Dermis blood vessel endothelial cell (primary cell): Measurements from ENCODE around the gene NPHS1. TPM values are rescaled to one million over a fixed set of nuclear protein-coding genes. Genes with fewer than 3 reads are reported as not detected.

Experiments used
- DNase-seq: peaks from one replicate; pipeline ENCODE4 v3.0.0; 2010
- total RNA-seq: library from RNA; depleted of rRNA; stranded (reverse); fragments of >200 nt; gene quantifications from 2 replicates; pipeline ENCODE4 v1.2.3, GENCODE V29; 2014

Gene NPHS1
- total RNA-seq, 1 donor from 2014 or later, result not detected

- no peak for DNase-seq
Measured at GRCh38 chr19:35786299-35787160, 65.8 kb downstream of the NPHS1 start.

DNA sequence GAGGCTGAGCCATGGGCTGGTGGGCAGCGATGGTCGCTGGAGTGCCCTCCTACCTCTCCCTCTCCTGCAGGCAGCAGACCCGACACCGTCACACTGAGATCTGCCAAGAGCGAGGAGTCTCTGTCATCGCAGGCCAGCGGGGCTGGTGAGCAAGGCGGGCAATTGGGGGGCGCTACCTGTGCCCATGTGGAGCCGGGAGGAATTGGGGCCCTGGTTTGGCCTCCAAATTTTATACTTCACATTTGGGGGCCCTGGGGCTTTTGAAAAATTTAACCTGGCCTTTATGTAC, 67.0 kb downstream of the NPHS1 start:
- no peak for DNase-seq

DNA sequence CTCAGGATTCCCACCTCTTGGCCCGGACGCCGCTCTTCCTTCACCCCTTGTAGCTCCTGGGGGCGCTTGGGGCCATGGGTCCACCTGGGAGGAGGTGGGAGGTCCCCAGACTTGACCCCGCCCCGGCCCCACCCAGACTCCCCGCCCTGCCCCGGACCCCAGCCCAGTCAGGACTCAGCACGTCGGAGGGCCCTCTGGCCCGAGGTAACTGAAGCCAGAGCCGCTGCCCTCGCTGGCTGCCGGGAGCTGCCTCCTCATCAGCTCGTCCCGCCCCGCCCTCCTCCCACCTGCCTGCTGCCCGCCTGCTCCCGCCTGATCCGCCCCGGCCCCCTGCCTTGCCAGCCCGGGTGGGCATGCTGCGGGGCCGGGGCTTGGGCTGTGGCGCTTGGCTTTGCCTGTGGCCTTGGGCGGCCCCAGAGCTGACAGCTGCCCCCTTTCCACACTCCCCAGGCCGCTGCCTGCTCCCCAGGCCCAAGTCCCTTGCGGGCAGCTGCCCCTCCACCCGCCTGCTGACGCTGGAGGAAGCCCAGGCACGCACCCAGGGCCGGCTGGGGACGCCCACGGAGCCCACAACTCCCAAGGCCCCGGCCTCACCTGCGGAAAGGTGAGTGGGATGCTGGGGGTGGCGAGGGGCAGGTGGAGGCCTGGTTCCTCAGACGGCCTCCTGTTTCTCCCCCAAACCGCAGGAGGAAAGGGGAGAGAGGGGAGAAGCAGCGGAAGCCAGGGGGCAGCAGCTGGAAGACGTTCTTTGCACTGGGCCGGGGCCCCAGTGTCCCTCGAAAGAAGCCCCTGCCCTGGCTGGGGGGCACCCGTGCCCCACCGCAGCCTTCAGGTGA, 67.6 kb downstream of the NPHS1 start:
- DNase-seq, result no peak

- DNase-seq, result no peak
Measured at GRCh38 chr19:35783469-35784434, 68.6 kb downstream of the NPHS1 start.

- no peak for DNase-seq
Measured at GRCh38 chr19:35782589-35782988, 69.7 kb downstream of the NPHS1 start.

DNA sequence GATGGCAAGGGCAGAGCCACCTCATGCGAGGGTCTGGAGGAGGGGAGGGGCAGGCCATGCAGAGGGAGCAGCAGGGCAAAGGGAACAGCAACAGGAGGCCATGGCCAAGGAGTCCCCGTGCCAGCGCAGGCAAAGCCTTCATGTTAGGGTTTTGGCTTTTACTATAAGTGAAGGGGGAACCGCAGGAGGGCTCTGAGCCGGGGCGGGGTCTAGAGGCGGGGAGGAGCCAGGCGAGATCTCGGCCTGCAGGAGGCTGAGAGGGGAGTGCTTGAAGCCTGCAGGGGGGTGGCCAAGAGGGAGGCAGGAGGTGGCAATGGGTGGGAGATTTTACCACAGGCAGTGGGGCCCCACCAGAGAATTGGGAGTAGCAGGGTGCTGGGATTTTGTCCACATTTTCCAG, 70.7 kb downstream of the NPHS1 start:
- DNase-seq, result no peak

GRCh38 chr19:35780717-35781116, 71.6 kb downstream of the NPHS1 start:
- no peak for DNase-seq

DNA sequence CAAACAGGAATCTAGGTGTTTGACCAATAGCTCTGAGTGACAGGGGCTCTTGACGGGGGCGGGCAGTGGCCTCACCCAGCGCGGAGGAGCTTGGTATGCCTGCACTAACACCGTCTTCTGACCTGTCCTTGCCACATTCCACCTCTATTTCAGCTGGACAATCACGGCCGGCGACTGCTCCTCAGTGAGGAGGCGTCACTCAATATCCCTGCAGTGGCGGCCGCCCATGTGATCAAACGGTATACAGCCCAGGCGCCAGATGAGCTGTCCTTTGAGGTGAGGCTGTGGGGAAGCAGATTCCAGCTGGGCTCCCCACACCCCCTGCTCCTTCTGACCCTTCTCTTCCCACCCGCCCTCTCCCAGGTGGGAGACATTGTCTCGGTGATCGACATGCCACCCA, 72.2 kb downstream of the NPHS1 start:
- DNase-seq, result no peak

DNA sequence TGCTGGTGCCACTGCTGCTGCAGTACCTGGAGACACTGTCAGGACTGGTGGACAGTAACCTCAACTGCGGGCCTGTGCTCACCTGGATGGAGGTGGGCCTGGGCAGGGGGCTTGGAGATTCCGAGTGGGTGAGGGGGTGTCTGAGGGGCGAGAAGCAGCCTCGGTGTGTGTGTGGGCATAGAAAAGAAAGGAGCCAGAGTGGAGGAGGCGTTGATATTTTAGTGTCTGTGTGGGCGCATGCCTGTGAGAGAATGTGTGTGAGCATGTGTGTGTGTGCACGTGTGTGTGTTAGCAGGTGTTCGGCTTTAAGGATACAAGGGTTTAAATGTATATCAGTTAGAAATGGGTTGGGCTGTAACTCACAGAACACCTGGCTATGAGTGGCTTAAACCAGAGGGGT, 73.3 kb downstream of the NPHS1 start:
- DNase-seq, result no peak

DNA sequence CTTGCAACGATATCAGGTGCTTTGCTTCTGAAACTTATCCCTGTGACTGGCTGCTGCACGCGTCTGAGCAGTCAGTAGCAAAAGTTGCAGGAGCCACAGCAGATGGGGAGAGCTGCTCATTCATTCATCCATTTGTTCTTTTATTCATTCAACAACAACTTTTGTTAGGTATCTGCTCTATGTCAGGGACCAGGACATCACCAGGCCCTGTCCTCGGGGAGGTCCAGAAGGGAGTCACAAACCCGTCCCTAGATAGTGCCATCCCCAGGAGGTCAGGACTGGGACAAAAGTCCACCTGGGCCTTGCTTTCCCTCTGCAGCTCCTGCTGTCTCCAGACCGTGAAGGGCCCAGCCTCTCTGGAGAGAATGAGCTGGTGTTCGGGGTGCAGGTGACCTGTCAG, 74.3 kb downstream of the NPHS1 start:
- DNase-seq, result no peak

- DNase-seq, result no peak
Measured at GRCh38 chr19:35777086-35777841, 75.0 kb downstream of the NPHS1 start.

GRCh38 chr19:35776102-35776788, 76.1 kb downstream of the NPHS1 start:
- DNase-seq, result no peak

Other genes with a start within 250 kb of the NPHS1 start
- gene HAUS5, start 239.8 kb downstream of the NPHS1 start, total RNA-seq, result 4.8 and 11.1 TPM in 2 replicates
- gene RBM42, start 223.5 kb downstream of the NPHS1 start, total RNA-seq, result 45.4 and 47.6 TPM in 2 replicates
- 0.09 and 0.17 TPM in 2 replicates for gene ETV2, start 210.8 kb downstream of the NPHS1 start, total RNA-seq
- 236 and 493 TPM in 2 replicates for gene COX6B1, start 204.2 kb downstream of the NPHS1 start, total RNA-seq
- gene UPK1A, start 186.0 kb downstream of the NPHS1 start, total RNA-seq, result 0.09 TPM in 1 of 2 replicates, not detected in the other
- not detected in 2 replicates for gene ZBTB32, start 147.9 kb downstream of the NPHS1 start, total RNA-seq
- 7.3 and 15.4 TPM in 2 replicates for gene KMT2B, start 134.5 kb downstream of the NPHS1 start, total RNA-seq
- gene IGFLR1, start 110.1 kb downstream of the NPHS1 start, total RNA-seq, result 1.9 and 2.2 TPM in 2 replicates
- 2.9 and 7.8 TPM in 2 replicates for gene U2AF1L4, start 107.1 kb downstream of the NPHS1 start, total RNA-seq
- 15.1 and 16.1 TPM in 2 replicates for gene PSENEN, start 106.9 kb downstream of the NPHS1 start, total RNA-seq
- 4.7 and 8.2 TPM in 2 replicates for gene LIN37, start 103.9 kb downstream of the NPHS1 start, total RNA-seq
- gene HSPB6, start 95.5 kb downstream of the NPHS1 start, total RNA-seq, result 0.17 and 1.2 TPM in 2 replicates
- 3.3 and 3.7 TPM in 2 replicates for gene PROSER3, start 94.3 kb downstream of the NPHS1 start, total RNA-seq
- 4.7 and 4.8 TPM in 2 replicates for gene ARHGAP33, start 76.9 kb downstream of the NPHS1 start, total RNA-seq
- not detected in 2 replicates for gene PRODH2, start 39.7 kb downstream of the NPHS1 start, total RNA-seq
- gene KIRREL2, start 4.4 kb upstream of the NPHS1 start, total RNA-seq, result not detected in 2 replicates
- 1.9 and 2.5 TPM in 2 replicates for gene APLP1, start 16.1 kb upstream of the NPHS1 start, total RNA-seq
- gene NFKBID, start 48.0 kb upstream of the NPHS1 start, total RNA-seq, result 2.7 and 3.2 TPM in 2 replicates
- 0.19 TPM in 1 of 2 replicates, not detected in the other for gene HCST, start 50.0 kb upstream of the NPHS1 start, total RNA-seq
- gene TYROBP, start 55.8 kb upstream of the NPHS1 start, total RNA-seq, result not detected in 2 replicates
- gene LRFN3, start 83.9 kb upstream of the NPHS1 start, total RNA-seq, result 3.6 and 3.7 TPM in 2 replicates
- gene SDHAF1, start 142.7 kb upstream of the NPHS1 start, total RNA-seq, result 10.1 and 19.6 TPM in 2 replicates
- 0.17 TPM in 1 of 2 replicates, not detected in the other for gene SYNE4, start 156.3 kb upstream of the NPHS1 start, total RNA-seq
- 12.3 and 15.3 TPM in 2 replicates for gene ALKBH6, start 161.7 kb upstream of the NPHS1 start, total RNA-seq
- gene CLIP3, start 180.4 kb upstream of the NPHS1 start, total RNA-seq, result 6.7 and 7.8 TPM in 2 replicates
- gene THAP8, start 201.8 kb upstream of the NPHS1 start, total RNA-seq, result 1.6 and 2.6 TPM in 2 replicates
- gene WDR62, start 202.4 kb upstream of the NPHS1 start, total RNA-seq, result 2.2 and 8.0 TPM in 2 replicates